Upper lobe of left lung (tissue), 4 donors: ENCODE measurements around the gene GNAS.

Source experiments
- POLR2A ChIP-seq, 4 donors: fragments of 450-650 bp; IDR thresholded peaks; one replicate each; pipeline ENCODE4 v1.5.1; 2016 to 2017; ENCODE audit warnings: antibody characterized with exemption in 4 of 4, mild to moderate bottlenecking in 2 of 4
- POLR2AphosphoS5 ChIP-seq, 2 donors: sonication (generic); formaldehyde crosslinking; IDR thresholded peaks; one replicate each; pipeline ENCODE4 v1.5.1; 2017; ENCODE audit warnings: antibody characterized with exemption in 2 of 2

- TF ChIP-seq POLR2A (IDR thresholded peaks at IDR 0.05) (no peak), POLR2AphosphoS5 (IDR thresholded peaks at IDR 0.05) (no peak)
Observed at GRCh38 chr20:58908221-58908620, 55.7 kb downstream of the GNAS start.
